IMR-90 (cell line): ENCODE measurements around the gene MDC1. TPM values are rescaled to one million over a fixed set of nuclear protein-coding genes. Genes with fewer than 3 reads are reported as not detected.

Experiments
- ATAC-seq: fragments of 200-7000 bp; cut with Tn5 transposase; 2 replicates; pipeline ENCODE4 v1.9.1; 2020; ENCODE audit warnings: low read depth, mild to moderate bottlenecking, moderate library complexity
- BruUV-seq: library from RNA; stranded (reverse); fragments of 400-500 nt; replicated peaks from 2 replicates; lab custom pipeline; 2021; lab: Mats Ljungman, UMichigan
- CTCF ChIA-PET: fragments of 300-600 bp; formaldehyde crosslinking; extraction: SDS; loops from one replicate; lab custom pipeline; 2021; ENCODE audit warnings: antibody characterized with exemption; lab: Yijun Ruan, JAX
- POLR2A ChIA-PET: fragments of 300-600 bp; sonication (Branson Sonifier 250); formaldehyde crosslinking; loops from one replicate; lab custom pipeline; 2022; ENCODE audit warnings: antibody characterized with exemption; ENCODE audit not compliant: unreplicated experiment; lab: Charles Lee
- DNase-seq: peaks from one replicate; pipeline ENCODE4 v3.0.0; 2013
- H2AFZ ChIP-seq: replicated peaks from 2 replicates; pipeline ENCODE3; 2013; ENCODE audit warnings: low read length, mild to moderate bottlenecking; ENCODE audit not compliant: poor library complexity
- H2AK5ac ChIP-seq: 2 replicates; pipeline ENCODE4 v1.6.1; 2013; ENCODE audit warnings: low read depth, low read length, inconsistent platforms
- H2AK9ac ChIP-seq: replicated peaks from 2 replicates; pipeline ENCODE3; 2013; ENCODE audit warnings: mild to moderate bottlenecking, low read depth, low read length, moderate library complexity; ENCODE audit not compliant: poor library complexity
- H2BK120ac ChIP-seq: 2 replicates; pipeline ENCODE4 v1.6.1; 2013; ENCODE audit warnings: low read depth, low read length, inconsistent platforms
- H2BK15ac ChIP-seq: 3 replicates; pipeline ENCODE4 v1.6.1; 2013; ENCODE audit warnings: low read depth, low read length, inconsistent platforms
- H2BK20ac ChIP-seq: 2 replicates; pipeline ENCODE4 v1.6.1; 2013; ENCODE audit warnings: low read depth, mild to moderate bottlenecking, inconsistent platforms, low read length, moderate library complexity
- H2BK5ac ChIP-seq: 2 replicates; pipeline ENCODE4 v1.6.1; 2013; ENCODE audit warnings: mild to moderate bottlenecking, low read depth, low read length, inconsistent platforms; ENCODE audit not compliant: poor library complexity, severe bottlenecking
- H3K14ac ChIP-seq: replicated peaks from 2 replicates; pipeline ENCODE4 v1.6.1; 2013; ENCODE audit warnings: low read depth, low read length, inconsistent platforms
- H3K18ac ChIP-seq: 2 replicates; pipeline ENCODE4 v1.6.1; 2013; ENCODE audit warnings: low read depth, low read length, control low read depth
- H3K23ac ChIP-seq: 2 replicates; pipeline ENCODE4 v1.6.1; 2013; ENCODE audit warnings: low read depth, low read length, inconsistent platforms
- H3K27ac ChIP-seq: 2 replicates; pipeline ENCODE4 v1.5.1; 2013; ENCODE audit warnings: mild to moderate bottlenecking, control low read depth, low read length; ENCODE audit not compliant: insufficient read depth
- H3K27me3 ChIP-seq: 2 replicates; pipeline ENCODE4 v1.6.1; 2013; ENCODE audit warnings: low read length; ENCODE audit not compliant: control insufficient read depth, insufficient read depth
- H3K36me3 ChIP-seq: 2 replicates; pipeline ENCODE4 v1.6.1; 2013; ENCODE audit warnings: low read length, mixed read lengths; ENCODE audit not compliant: control insufficient read depth, insufficient read depth
- H3K4ac ChIP-seq: 2 replicates; pipeline ENCODE4 v1.6.1; 2013; ENCODE audit warnings: low read depth, low read length, inconsistent platforms
- H3K4me1 ChIP-seq: 2 replicates; pipeline ENCODE4 v1.6.1; 2013; ENCODE audit warnings: low read length, mixed read lengths; ENCODE audit not compliant: control insufficient read depth, insufficient read depth
- H3K4me2 ChIP-seq: 2 replicates; pipeline ENCODE4 v1.6.1; 2013; ENCODE audit warnings: low read depth, mild to moderate bottlenecking, control low read depth, low read length, moderate library complexity
- H3K4me3 ChIP-seq: 2 replicates; pipeline ENCODE4 v1.5.1; 2013; ENCODE audit warnings: low read depth, mild to moderate bottlenecking, control low read depth, low read length, moderate library complexity; ENCODE audit not compliant: insufficient read depth
- H3K56ac ChIP-seq: 2 replicates; pipeline ENCODE4 v1.6.1; 2013; ENCODE audit warnings: low read length, inconsistent platforms; ENCODE audit not compliant: insufficient read depth; ENCODE audit errors: extremely low read depth
- H3K79me1 ChIP-seq, 2 experiments: 2 replicates each; pipeline ENCODE4 v1.6.1; 2013; ENCODE audit warnings: low read length in 2 of 2, inconsistent platforms in 1 of 2, low read depth in 1 of 2
- H3K9ac ChIP-seq: 2 replicates; pipeline ENCODE4 v1.6.1; 2013; ENCODE audit warnings: low read depth, low read length, control low read depth
- H3K9me1 ChIP-seq: 2 replicates; pipeline ENCODE4 v1.6.1; 2013; ENCODE audit warnings: low read length, inconsistent platforms; ENCODE audit not compliant: insufficient read depth
- H3K9me3 ChIP-seq: 2 replicates; pipeline ENCODE4 v1.6.1; 2013; ENCODE audit warnings: low read length; ENCODE audit not compliant: control insufficient read depth, insufficient read depth
- H4K20me1 ChIP-seq: 2 replicates; pipeline ENCODE4 v1.6.1; 2013; ENCODE audit warnings: low read length, inconsistent platforms; ENCODE audit not compliant: insufficient read depth
- H4K5ac ChIP-seq: 2 replicates; pipeline ENCODE4 v1.6.1; 2013; ENCODE audit warnings: mild to moderate bottlenecking, low read depth, low read length, control low read depth
- H4K8ac ChIP-seq, 2 experiments: 2 replicates each; pipeline ENCODE4 v1.6.1; 2013; ENCODE audit warnings: low read depth in 2 of 2, low read length in 2 of 2, control low read depth in 1 of 2, inconsistent platforms in 1 of 2
- H4K91ac ChIP-seq: 2 replicates; pipeline ENCODE4 v1.6.1; 2013; ENCODE audit warnings: low read depth, low read length, inconsistent platforms; ENCODE audit not compliant: insufficient read depth
- BHLHE40 ChIP-seq: fragments of 150-350 bp; IDR thresholded peaks from 2 replicates; pipeline ENCODE4 v1.6.1; 2016; ENCODE audit warnings: mild to moderate bottlenecking, low read depth, low read length
- CEBPB ChIP-seq: IDR thresholded peaks from 2 replicates; pipeline ENCODE4 v1.6.1; 2012; ENCODE audit warnings: low read depth, low read length, improper control_type of control experiment
- CHD1 ChIP-seq: IDR thresholded peaks from 2 replicates; pipeline ENCODE4 v1.6.1; 2012; ENCODE audit warnings: low read depth, low read length, improper control_type of control experiment
- FOS ChIP-seq: fragments of 150-350 bp; IDR thresholded peaks from 2 replicates; pipeline ENCODE4 v1.6.1; 2016; ENCODE audit warnings: low read depth, low read length
- MAZ ChIP-seq: IDR thresholded peaks from 2 replicates; pipeline ENCODE4 v1.6.1; 2012; ENCODE audit warnings: low read depth, mild to moderate bottlenecking, low read length, improper control_type of control experiment, moderate library complexity, borderline replicate concordance
- NFE2L2 ChIP-seq: fragments of 150-350 bp; IDR thresholded peaks from 2 replicates; pipeline ENCODE4 v1.6.1; 2016; ENCODE audit warnings: low read depth, mild to moderate bottlenecking, low read length
- RAD21 ChIP-seq: IDR thresholded peaks from 2 replicates; pipeline ENCODE4 v1.6.1; 2012; ENCODE audit warnings: low read length, improper control_type of control experiment
- RFX5 ChIP-seq: IDR thresholded peaks from 2 replicates; pipeline ENCODE4 v1.8.0; 2012; ENCODE audit warnings: low read depth, mild to moderate bottlenecking, low read length, moderate library complexity
- SMC3 ChIP-seq: fragments of 150-350 bp; IDR thresholded peaks from 2 replicates; pipeline ENCODE4 v1.6.1; 2016; ENCODE audit warnings: low read depth, mild to moderate bottlenecking, antibody characterized with exemption, low read length, moderate library complexity
- WGBS, 2 experiments: methylation state at CpG; one replicate each; pipeline versions ENCODE4 v1.1.5 to v1.1.7; 2013; ENCODE audit warnings: missing lambda C conversion rate in 2 of 2; ENCODE audit not compliant: insufficient read length in 1 of 2; ENCODE audit errors: extremely low coverage in 2 of 2; 5-methylcytosine and 5-hydroxymethylcytosine counted together
- dilution Hi-C: fragments of 300-500 bp; cut with HindIII; formaldehyde crosslinking; loops from one replicate; pipeline ENCODE4 v1.14.3; 2018; ENCODE audit warnings: low sequenced_read_pairs; ENCODE audit not compliant: unreplicated experiment
- in situ Hi-C: fragments of 300-500 bp; cut with MboI; formaldehyde crosslinking; loops from 3 replicates; pipeline ENCODE4 v1.14.3; 2019; ENCODE audit warnings: low sequenced_read_pairs, inconsistent platforms, mixed read lengths
- intact Hi-C: fragments of 100-400 bp; cut with micrococcal nuclease; formaldehyde crosslinking; loops from 2 replicates; pipeline ENCODE4 v1.10.0; 2022
- polyA plus RNA-seq, 3 experiments: library from polyadenylated mRNA; depleted of rRNA; stranded (reverse); fragments of >200 nt; gene quantifications; 2 replicates each; pipeline ENCODE4 v1.2.3, GENCODE V29; 2012; ENCODE audit warnings: low replicate concordance in 1 of 3
- total RNA-seq: library from RNA; depleted of rRNA; stranded (reverse); fragments of >200 nt; gene quantifications from 2 replicates; pipeline ENCODE4 v1.2.3, GENCODE V29; 2012
- TF ChIP-seq, protein P1 (sequence below): fragments of 150-350 bp; IDR thresholded peaks from 2 replicates; pipeline ENCODE4 v1.6.1; 2017; ENCODE audit warnings: mild to moderate bottlenecking, antibody characterized with exemption, low read length, low read depth
- TF ChIP-seq, protein P2 (sequence below): fragments of 150-350 bp; IDR thresholded peaks from 2 replicates; pipeline ENCODE4 v1.6.1; 2016; ENCODE audit warnings: low read depth, mild to moderate bottlenecking, low read length, moderate library complexity, borderline replicate concordance
- TF ChIP-seq, protein P3 (sequence below): conservative IDR thresholded peaks from 2 replicates; pipeline ENCODE4 v1.5.1; 2012; ENCODE audit warnings: mild to moderate bottlenecking, low read depth, low read length, improper control_type of control experiment

The MDC1 gene
- total and polyA plus RNA-seq, 2 of the 4 experiments (the other 2 are of a cell fraction) = 4.5 to 12.1 TPM

DNA sequence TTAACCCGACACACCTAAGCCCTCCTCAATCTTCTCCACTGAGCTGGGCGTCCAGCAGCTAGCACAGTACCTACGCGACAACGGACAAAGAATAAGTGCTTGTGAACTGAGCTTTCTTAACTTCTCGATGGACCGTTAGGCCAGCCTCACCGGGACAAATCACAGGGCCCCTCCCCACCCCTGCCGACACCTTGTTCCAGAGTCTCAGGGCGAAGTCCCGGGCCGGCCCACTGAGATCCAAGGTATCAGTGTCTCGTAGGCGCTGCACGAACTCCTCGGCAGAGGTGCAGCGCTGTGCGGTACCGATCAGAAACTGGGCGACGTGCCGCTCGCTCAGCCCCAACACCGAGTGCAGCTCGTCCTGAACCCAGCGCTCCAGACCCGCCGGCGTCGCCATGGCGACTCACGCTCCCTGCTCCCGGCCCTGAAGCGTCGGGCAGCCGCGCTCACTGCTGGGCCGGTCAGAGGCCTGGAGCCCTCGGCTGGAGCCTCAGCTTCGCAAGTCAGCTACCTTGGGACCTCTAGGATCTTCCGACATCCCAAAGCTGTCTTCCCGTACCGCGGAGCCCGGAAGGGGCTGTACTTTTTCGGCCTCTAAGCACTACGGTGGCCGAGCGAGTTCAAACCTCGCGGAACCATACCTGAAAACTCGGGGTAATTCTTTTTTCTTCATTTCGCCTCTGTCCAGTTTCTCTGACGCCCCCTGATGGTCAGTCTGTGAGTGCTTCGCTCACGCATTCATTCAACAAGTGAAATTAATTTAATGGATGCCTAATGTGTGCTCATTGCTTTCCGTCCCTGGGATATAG lies 44.4 kb downstream of the MDC1 start, which contains the start of gene DHX16:
TSS of gene DHX16 (minus strand) at position 562 of the 809 bp plus-strand sequence. CDS start at position 397, 165 bp downstream.
- no peaks in the 10 kb centered on the region for H3K9me3 ChIP-seq
- H3K27me3 ChIP-seq = no peaks in the 10 kb centered on the region
- in situ Hi-C loops = no loop called here
- peak within 1 kb of the TSS; percentile 73 for H3K23ac ChIP-seq
- peak within 1 kb of the TSS; percentile 77 for H3K4me3 ChIP-seq
- no TSS peak for BruUV-seq
- peaks cover 34% of the 10 kb centered on the region for H3K36me3 ChIP-seq
- peak within 1 kb of the TSS; percentile 41 for H2BK5ac ChIP-seq
- no peak within 1 kb of the TSS for H3K18ac ChIP-seq
- intact Hi-C loops = loop anchor here (2.0 kb wide), 1 partner anchor 190 kb away; no protein-coding TSS in a partner anchor
- peak within 1 kb of the TSS; percentile 69 for H2AK5ac ChIP-seq
- 0% methylated on average over 41 of the region's 57 CpGs; no CpG with 5 or more reads in 1 of the 2 experiments for WGBS, 2 experiments
- H2AFZ ChIP-seq = peak within 1 kb of the TSS; percentile 95
- H3K14ac ChIP-seq = peak within 1 kb of the TSS; percentile 66
- peaks cover 3% of the 10 kb centered on the region; the same call in 1 of the 2 replicates for H3K4me1 ChIP-seq
- H2BK120ac ChIP-seq = no peak within 1 kb of the TSS; the same call in 1 of the 2 replicates
- DNase-seq (peak; percentile 98), ATAC-seq (peak; percentile 88)
- peak within 1 kb of the TSS; percentile 92 for H2AK9ac ChIP-seq
- peaks cover 25 to 41% of the 10 kb centered on the region in 2 experiments for H3K79me1 ChIP-seq
- H3K9ac ChIP-seq = peak within 1 kb of the TSS; percentile 83
- ChIA-PET POLR2A (interaction anchor here (1.0 to 1.7 kb wide), 4 partner anchors 10 to 60 kb away, joined by 3 to 7 read pairs (median 4); no protein-coding TSS in a partner anchor), CTCF (interaction anchor here (0.6 to 1.4 kb wide), 4 partner anchors 31 to 62 kb away, joined by 3 to 5 read pairs (median 4); no protein-coding TSS in a partner anchor)
- H2BK20ac ChIP-seq = no peak within 1 kb of the TSS
- peak within 1 kb of the TSS; percentile 80 for H3K4ac ChIP-seq
- H4K20me1 ChIP-seq = peaks cover 21% of the 10 kb centered on the region
- dilution Hi-C loops = no loop called here
- H3K4me2 ChIP-seq = peak within 1 kb of the TSS; percentile 95
- H3K27ac ChIP-seq = peak within 1 kb of the TSS; percentile 58
- H2BK15ac ChIP-seq = no peak within 1 kb of the TSS
- H3K56ac ChIP-seq = no peak within 1 kb of the TSS
- H4K8ac ChIP-seq = peak within 1 kb of the TSS; percentile 9 to 74; a peak in 2 of 4 replicates
- no peaks in the 10 kb centered on the region for H3K9me1 ChIP-seq
- H4K91ac ChIP-seq = peak within 1 kb of the TSS; percentile 7; the same call in 1 of the 2 replicates
- no peak within 1 kb of the TSS for H4K5ac ChIP-seq
- no peak for TF ChIP-seq CEBPB
- TF ChIP-seq, protein P1, sequence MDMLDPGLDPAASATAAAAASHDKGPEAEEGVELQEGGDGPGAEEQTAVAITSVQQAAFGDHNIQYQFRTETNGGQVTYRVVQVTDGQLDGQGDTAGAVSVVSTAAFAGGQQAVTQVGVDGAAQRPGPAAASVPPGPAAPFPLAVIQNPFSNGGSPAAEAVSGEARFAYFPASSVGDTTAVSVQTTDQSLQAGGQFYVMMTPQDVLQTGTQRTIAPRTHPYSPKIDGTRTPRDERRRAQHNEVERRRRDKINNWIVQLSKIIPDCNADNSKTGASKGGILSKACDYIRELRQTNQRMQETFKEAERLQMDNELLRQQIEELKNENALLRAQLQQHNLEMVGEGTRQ = no peak
- TF ChIP-seq, protein P2, sequence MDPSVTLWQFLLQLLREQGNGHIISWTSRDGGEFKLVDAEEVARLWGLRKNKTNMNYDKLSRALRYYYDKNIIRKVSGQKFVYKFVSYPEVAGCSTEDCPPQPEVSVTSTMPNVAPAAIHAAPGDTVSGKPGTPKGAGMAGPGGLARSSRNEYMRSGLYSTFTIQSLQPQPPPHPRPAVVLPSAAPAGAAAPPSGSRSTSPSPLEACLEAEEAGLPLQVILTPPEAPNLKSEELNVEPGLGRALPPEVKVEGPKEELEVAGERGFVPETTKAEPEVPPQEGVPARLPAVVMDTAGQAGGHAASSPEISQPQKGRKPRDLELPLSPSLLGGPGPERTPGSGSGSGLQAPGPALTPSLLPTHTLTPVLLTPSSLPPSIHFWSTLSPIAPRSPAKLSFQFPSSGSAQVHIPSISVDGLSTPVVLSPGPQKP = no peak
- peak; percentile 56 for TF ChIP-seq RAD21
- TF ChIP-seq NFE2L2 = no peak
- no peak for TF ChIP-seq BHLHE40
- TF ChIP-seq RFX5 = no peak
- TF ChIP-seq, protein P3, sequence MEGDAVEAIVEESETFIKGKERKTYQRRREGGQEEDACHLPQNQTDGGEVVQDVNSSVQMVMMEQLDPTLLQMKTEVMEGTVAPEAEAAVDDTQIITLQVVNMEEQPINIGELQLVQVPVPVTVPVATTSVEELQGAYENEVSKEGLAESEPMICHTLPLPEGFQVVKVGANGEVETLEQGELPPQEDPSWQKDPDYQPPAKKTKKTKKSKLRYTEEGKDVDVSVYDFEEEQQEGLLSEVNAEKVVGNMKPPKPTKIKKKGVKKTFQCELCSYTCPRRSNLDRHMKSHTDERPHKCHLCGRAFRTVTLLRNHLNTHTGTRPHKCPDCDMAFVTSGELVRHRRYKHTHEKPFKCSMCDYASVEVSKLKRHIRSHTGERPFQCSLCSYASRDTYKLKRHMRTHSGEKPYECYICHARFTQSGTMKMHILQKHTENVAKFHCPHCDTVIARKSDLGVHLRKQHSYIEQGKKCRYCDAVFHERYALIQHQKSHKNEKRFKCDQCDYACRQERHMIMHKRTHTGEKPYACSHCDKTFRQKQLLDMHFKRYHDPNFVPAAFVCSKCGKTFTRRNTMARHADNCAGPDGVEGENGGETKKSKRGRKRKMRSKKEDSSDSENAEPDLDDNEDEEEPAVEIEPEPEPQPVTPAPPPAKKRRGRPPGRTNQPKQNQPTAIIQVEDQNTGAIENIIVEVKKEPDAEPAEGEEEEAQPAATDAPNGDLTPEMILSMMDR = peak; percentile 94
- TF ChIP-seq MAZ = 0 out of 2 replicates have a peak, but pooled peaks have one; percentile 22
- 0 out of 2 replicates have a peak, but pooled peaks have one; percentile 38 for TF ChIP-seq CHD1
- no peak for TF ChIP-seq FOS
- peak; percentile 70 for TF ChIP-seq SMC3
